ENCODE results near the gene SIK3.
A peak's percentile ranks its signal among the peaks of the same experiment; 100 is the strongest.
"Not testable (repeated sequence)": the region's sequence is repeated elsewhere in the genome, so short reads cannot be mapped to it uniquely, and the experiment has no call there.

The SIK3 gene

GRCh38 chr11:117098269-117099232, at the start of gene SIK3:
Gene SIK3, minus strand, starts transcription at chr11:117098428. Its CDS starts 13 bp downstream, at chr11:117098415.
- peak; percentile 97 for DNase-seq

- DNase-seq, result no peak
Observed at GRCh38 chr11:117146521-117146920, 48.3 kb upstream of the SIK3 start.

- DNase-seq, result no peak
Observed at GRCh38 chr11:117145393-117145761, 47.1 kb upstream of the SIK3 start.

DNA sequence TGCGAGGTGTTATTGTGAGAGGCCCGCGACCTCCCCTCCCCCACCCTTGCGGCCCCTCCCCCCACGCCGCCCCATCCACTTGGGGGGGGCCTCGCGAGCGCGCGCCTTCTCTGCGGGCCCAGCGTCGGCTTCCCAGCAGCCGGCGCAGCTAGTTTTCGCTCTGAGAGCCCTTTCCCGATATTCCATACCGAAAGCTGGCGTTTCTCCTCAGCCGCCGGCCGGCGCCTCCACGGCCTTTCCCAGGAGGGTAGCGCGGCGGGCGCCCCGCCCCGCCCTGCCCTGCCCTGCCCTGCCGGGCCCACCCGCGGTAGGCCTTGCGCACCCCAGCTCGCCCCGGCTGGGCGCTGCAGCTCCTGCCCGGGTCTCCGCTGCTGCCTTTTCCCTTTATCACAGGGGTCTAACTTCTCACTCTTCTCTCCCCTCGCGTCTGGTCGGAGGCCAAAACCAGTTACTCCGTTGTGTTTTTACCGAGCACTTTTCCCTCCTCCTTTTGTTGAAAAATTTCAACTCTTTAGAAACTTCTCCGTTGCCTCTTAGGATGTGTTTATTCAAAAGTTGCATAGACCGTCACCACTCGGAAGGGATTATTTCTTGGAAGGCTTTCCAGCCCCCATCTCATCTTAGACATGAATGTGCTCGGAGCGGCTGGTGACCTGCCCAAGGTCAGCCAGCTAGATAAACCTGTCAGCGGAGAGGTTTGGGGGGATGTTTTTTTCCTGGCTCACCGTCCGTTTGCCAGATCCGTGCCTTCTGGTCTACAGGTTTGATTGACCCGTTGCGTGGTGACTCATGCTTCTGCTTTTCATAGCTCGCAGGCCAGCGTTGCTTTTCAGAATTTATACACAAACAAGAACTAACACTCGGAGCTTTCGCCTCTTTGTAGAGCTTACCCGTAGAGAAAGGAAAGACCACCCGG, 46.5 kb upstream of the SIK3 start:
- peak; percentile 68 for DNase-seq

DNA sequence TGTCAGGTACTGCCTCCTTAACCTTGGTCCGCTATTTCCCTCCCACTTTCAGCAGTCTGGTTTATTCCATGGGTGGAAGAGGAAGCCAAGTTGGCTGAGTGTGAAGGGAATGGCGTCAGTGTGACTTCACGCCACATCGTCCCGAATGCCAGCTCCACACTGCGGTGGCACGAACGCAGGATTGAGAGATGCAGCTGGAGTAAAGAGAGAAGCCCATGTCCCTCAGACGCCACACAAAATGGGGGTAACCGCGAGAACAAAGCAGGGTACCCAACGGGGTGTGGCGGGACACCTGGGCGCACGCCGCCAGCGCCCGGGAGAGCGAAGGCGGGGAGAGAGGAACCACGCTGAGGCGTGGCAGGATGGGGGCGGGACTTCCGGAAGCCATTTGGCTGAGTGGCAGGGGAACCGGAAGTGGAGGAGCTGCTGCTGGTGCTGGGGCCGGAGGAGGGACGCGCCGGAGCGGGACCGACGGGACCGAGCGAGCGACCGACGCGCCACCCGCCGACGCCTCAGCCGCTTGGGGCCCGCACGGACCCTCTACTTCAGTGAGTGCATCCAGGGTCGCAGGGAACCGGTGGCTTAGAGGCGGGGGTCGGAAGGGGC, 45.7 kb upstream of the SIK3 start, which contains the start of gene PAFAH1B2:
Gene PAFAH1B2, plus strand, starts transcription at position 417 of the 606 bp plus-strand sequence. CDS start 8,161 bp downstream, outside the sequence.
- peak; percentile 94 for DNase-seq

DNA sequence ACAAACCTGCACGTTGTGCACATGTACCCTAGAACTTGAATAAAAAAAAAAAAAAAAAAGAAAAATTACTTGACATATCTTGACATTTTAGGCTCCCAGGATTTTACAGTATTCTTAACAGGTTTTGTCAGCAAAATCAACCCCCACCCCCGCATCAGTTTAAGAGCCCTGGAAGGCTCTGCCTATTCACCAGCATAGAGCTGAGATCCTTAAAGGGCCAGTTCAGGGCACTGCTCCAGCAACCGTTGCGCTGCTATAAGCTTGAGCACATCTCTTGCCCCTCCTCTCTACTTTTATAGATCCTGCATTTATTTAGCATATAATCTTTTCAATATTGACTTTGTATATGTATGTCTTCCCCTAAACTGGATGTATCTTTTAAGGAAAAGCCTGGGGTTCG, 45.2 kb upstream of the SIK3 start:
- DNase-seq, result no peak

DNA sequence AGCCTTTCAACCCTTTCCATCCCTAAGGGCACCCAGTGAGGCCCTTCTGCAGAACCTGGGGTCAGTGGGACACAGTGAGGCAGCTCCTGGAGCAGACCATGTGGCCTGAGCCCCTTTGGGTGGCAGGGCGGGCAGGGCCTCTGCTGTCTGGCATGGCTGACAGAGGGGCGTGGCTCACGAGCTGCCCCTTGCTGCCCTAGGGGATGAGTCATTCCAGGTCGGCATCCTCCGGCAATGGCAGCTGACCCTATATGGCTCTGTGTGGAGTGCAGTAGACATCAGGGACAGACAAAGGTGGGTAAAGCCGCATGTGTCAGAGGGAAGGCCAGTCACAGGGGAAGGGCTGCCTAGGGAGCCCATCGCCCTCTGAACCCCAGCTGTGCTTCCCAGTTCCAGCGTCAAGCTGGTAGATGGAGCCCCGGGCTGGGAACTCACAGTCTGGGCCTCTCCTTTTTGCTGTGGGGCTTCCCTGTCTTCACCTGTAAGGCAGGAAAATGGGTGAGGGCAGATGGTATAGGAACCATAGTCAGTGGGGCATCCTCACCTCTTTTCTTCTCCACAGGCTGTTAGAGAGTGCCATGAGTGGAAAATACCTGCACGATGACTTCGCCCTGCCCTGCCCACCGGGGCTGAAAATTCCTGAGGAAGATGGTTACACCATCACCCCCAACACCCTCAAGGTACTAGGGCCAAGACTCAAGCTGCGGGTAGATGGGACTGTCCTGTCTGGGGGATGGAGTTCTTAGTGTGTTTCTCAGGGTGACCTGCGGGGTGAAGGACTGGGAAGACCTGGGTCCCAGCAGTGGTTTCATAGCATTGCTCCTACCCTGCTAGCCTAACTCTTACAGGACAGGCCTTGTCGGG, 39.2 kb upstream of the SIK3 start:
- DNase-seq, result not testable (repeated sequence)

DNA sequence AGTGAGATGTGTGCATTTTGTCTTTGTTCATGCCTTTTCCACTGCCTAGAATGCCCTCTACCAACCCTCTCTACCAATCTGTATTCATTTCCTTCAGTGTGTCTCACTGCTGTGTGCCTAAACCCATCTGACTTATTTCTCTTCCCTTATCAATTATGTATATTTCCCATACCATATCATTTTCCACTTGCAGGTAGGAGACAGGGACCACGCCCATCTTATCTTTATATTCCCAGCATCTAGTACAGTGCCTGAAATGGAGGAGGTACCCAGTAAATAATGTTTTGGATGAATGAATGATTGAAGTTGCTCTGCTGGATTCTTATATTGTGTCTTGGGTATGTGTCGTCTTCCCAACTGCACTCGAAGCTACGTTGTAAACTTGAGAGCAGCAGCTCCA, 36.8 kb upstream of the SIK3 start:
- not testable (repeated sequence) for DNase-seq

DNA sequence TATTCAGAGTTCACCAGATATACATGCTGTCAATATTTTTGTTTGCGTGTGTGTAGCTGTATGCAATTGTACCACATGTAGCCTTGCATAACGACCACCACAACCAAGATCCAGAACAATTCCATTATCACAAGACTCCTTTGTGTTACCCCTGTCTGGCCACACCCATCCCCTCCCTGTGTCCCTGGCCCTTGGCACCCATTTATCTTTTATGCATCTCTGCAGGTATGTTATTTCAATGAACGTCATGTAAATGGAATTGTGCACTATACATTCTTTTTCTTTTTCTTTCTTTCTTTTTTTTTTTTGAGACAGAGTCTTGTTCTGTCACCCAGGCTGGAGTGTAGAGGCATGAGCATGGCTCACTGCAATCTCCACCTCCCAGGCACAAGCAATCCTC, 36.2 kb upstream of the SIK3 start:
- no peak for DNase-seq

GRCh38 chr11:117130879-117131278, 32.7 kb upstream of the SIK3 start:
- DNase-seq, result no peak

GRCh38 chr11:117130396-117130795, 32.2 kb upstream of the SIK3 start:
- DNase-seq, result not testable (repeated sequence)

DNA sequence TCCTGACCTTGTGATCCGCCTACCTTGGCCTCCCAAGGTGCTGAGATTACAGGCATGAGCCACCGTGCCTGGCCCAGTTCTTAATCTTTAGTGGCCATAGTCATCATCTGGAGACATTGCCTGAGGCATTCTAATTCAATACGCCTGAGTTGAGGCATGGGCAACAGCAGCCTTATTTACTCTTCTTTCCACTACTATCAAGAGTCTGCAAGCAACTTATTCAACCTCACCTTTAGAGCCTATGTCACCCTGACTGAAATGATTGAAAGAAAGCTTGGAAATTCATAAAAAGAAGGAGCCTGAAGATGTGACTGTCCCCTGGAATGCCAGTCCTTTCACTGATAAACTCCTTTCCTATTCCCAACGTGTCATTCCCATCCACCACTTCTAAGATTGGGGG, 30.1 kb upstream of the SIK3 start:
- DNase-seq, result no peak

GRCh38 chr11:117127171-117127901, 29.1 kb upstream of the SIK3 start:
- peak; percentile 8 for DNase-seq

DNA sequence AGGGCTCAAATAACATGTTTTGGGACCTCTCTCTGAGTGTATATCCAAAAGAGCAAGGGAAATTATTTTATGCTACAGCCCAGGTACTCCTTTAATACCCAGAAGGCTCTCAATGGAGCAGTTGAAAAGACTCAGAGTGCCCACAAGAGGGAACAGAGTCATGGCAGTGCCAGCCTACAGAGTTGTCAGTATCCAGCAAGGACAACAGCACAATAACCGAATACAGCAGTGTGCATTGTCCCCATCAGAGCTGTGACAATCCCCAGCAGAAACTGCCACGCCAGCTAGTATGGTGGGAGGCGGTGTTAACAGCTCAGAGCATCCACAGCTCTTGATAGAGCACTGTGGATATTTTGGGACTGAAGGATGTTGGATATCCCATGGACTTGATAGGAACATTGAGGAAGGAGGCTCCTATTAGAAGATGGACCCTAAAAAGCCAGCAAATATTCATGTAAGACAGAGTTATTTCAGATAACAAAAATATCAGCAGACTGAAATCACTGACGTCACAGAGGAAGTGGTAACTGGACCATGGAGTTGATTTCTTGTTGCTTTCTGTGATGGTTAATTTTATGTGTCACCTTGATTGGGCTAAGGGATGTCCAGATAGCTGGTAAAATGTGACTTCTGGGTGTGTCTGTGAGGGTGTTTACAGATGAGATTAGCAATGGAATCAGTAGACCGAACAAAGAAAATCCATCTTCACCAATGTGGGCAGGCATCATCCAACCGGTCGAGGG, 28.2 kb upstream of the SIK3 start:
- DNase-seq, result peak; percentile 80

GRCh38 chr11:117122556-117122955, 24.3 kb upstream of the SIK3 start:
- DNase-seq, result no peak

- no peak for DNase-seq
Observed at GRCh38 chr11:117121176-117121575, 22.9 kb upstream of the SIK3 start.

GRCh38 chr11:117117681-117118080, 19.5 kb upstream of the SIK3 start:
- DNase-seq, result no peak

- not testable (repeated sequence) for DNase-seq
Observed at GRCh38 chr11:117112939-117113338, 14.7 kb upstream of the SIK3 start.

- DNase-seq, result not testable (repeated sequence)
Observed at GRCh38 chr11:117112497-117112896, 14.3 kb upstream of the SIK3 start.

GRCh38 chr11:117110294-117110950, 12.2 kb upstream of the SIK3 start:
- no peak for DNase-seq
